Lung (tissue), 16 donors: ENCODE data around the gene TM9SF2. TPM values are rescaled to one million over a fixed set of nuclear protein-coding genes. Genes with fewer than 3 reads are reported as not detected.
"Not testable (repeated sequence)": the region's sequence is repeated elsewhere in the genome, so short reads cannot be mapped to it uniquely, and the experiment has no call there.

ENCODE experiments used
- ATAC-seq: fragments of 200-7000 bp; cut with Tn5 transposase; one replicate; pipeline ENCODE4 v1.9.1; 2020; ENCODE audit warnings: moderate number of reproducible peaks; ENCODE audit not compliant: insufficient read depth, low FRiP score
- DNase-seq, 3 donors: peaks; one replicate each; pipeline ENCODE4 v3.0.0-alpha.2; 2013 to 2017
- H3K27ac ChIP-seq, 2 donors: one replicate each; pipeline ENCODE4 v1.5.1; 2013; ENCODE audit warnings: mild to moderate bottlenecking in 2 of 2, moderate library complexity in 2 of 2, control low read depth in 1 of 2, inconsistent platforms in 1 of 2, low read depth in 1 of 2, low read length in 1 of 2
- H3K27me3 ChIP-seq, 3 donors: one replicate each; pipeline ENCODE4 v1.5.1; 2013; ENCODE audit warnings: low read length in 2 of 3; ENCODE audit not compliant: control insufficient read depth in 3 of 3, insufficient read depth in 3 of 3
- H3K36me3 ChIP-seq, 4 donors: one replicate each; pipeline ENCODE4 v1.5.1; 2013; ENCODE audit warnings: low read length in 4 of 4, mild to moderate bottlenecking in 1 of 4, moderate library complexity in 1 of 4; ENCODE audit not compliant: control insufficient read depth in 4 of 4, insufficient read depth in 4 of 4
- H3K4me1 ChIP-seq, 5 donors: one replicate each; pipeline ENCODE4 v1.5.1; 2013; ENCODE audit warnings: low read length in 5 of 5, mild to moderate bottlenecking in 2 of 5, moderate library complexity in 1 of 5; ENCODE audit not compliant: control insufficient read depth in 5 of 5, insufficient read depth in 5 of 5
- H3K4me3 ChIP-seq: one replicate; pipeline ENCODE4 v1.5.1; 2013; ENCODE audit warnings: mild to moderate bottlenecking, control low read depth, moderate library complexity
- H3K9ac ChIP-seq, 2 donors: one replicate each; pipeline ENCODE4 v1.5.1; 2013; ENCODE audit warnings: low read length in 2 of 2, control low read depth in 1 of 2; ENCODE audit not compliant: insufficient read depth in 1 of 2
- H3K9me3 ChIP-seq, 4 donors: one replicate each; pipeline ENCODE4 v1.5.1; 2013; ENCODE audit warnings: low read length in 3 of 4, mild to moderate bottlenecking in 1 of 4, moderate library complexity in 1 of 4; ENCODE audit not compliant: control insufficient read depth in 4 of 4, insufficient read depth in 3 of 4
- WGBS, 2 donors: extraction: QIAGEN DNeasy Blood & Tissue Kit; methylation state at CpG; one replicate each; pipeline ENCODE4 v1.1.7; 2013; 5-methylcytosine and 5-hydroxymethylcytosine counted together
- long read RNA-seq, 5 donors: transcript quantifications; one replicate each; lab custom pipeline, GENCODE V29; 2026
- polyA plus RNA-seq, 2 donors: library from polyadenylated mRNA; stranded (reverse); fragments of 200-250 nt; gene quantifications; one replicate each; pipeline ENCODE4 v1.2.1, GENCODE V29; 2013
- total RNA-seq, 2 donors: library from RNA; depleted of rRNA in 1 of 2; stranded (reverse); fragments of >200 nt in 1 of 2; gene quantifications; one replicate each; pipeline ENCODE4 v1.2.1, GENCODE V29; 2014 to 2021
- TF ChIP-seq, protein P1 (sequence below): IDR thresholded peaks from 2 replicates; pipeline ENCODE4 v1.5.1; 2012; ENCODE audit warnings: mild to moderate bottlenecking; ENCODE audit errors: control extremely low read depth, extremely low read depth
- donor health status: control.
- donor health status: control.
- donor health status: Bipolar disorder and iron deficiency.
- donor health status: healthy.
- donor health status: DM: yes; HTN: yes; CAD: no.

The TM9SF2 gene
- total RNA-seq (100 to 1,000 TPM; 119 to 164 TPM), polyA plus RNA-seq (100 to 1,000 TPM in 1 of 2 donors, 10 to 100 TPM in 1; 54.4 to 102 TPM)
- long read RNA-seq, donor 1, transcript TM9SF2-201 (17 exons, 3,430 nt): major isoform, 65 of 91 reads
- long read RNA-seq, donor 1, partial matches to known transcripts: 26 of 91 reads
- long read RNA-seq, donor 1, other reads (novel, unspliced or antisense): 0 of 91 reads
- long read RNA-seq, donor 2, transcript TM9SF2-201 (17 exons, 3,430 nt): major isoform, 8 of 18 reads
- long read RNA-seq, donor 2, partial matches to known transcripts: 10 of 18 reads
- long read RNA-seq, donor 2, other reads (novel, unspliced or antisense): 0 of 18 reads
- long read RNA-seq, donor 3, transcript TM9SF2-201 (17 exons, 3,430 nt): major isoform, 22 of 30 reads
- long read RNA-seq, donor 3, partial matches to known transcripts: 6 of 30 reads
- long read RNA-seq, donor 3, other reads (novel, unspliced or antisense): 0 of 30 reads
- long read RNA-seq, donor 4, transcript TM9SF2-201 (17 exons, 3,430 nt): major isoform, 6 of 29 reads
- long read RNA-seq, donor 4, partial matches to known transcripts: 22 of 29 reads
- long read RNA-seq, donor 4, other reads (novel, unspliced or antisense): 0 of 29 reads
- long read RNA-seq, donor 5, transcript TM9SF2-201 (17 exons, 3,430 nt): major isoform, 52 of 62 reads
- long read RNA-seq, donor 5, partial matches to known transcripts: 10 of 62 reads
- long read RNA-seq, donor 5, other reads (novel, unspliced or antisense): 0 of 62 reads

GRCh38 chr13:99501184-99501847, at the start of gene TM9SF2:
TM9SF2 (plus strand) TSS chr13:99501472; CDS start chr13:99501607, 135 bp downstream.
- Histone ChIP-seq H3K36me3 (no peaks in the 10 kb centered on the region), H3K4me1 (peaks cover 9 to 28% (median 10%) of the 10 kb centered on the region in 5 donors), H3K4me3 (peak within 1 kb of the TSS; percentile 92), H3K27ac (peak within 1 kb of the TSS; percentile 82 to 90), H3K27me3 (no peaks in the 10 kb centered on the region), H3K9me3 (no peaks in the 10 kb centered on the region), H3K9ac (peak within 1 kb of the TSS; percentile 70 to 90)
- peak; percentile 86 for ATAC-seq
- TF ChIP-seq, protein P1, sequence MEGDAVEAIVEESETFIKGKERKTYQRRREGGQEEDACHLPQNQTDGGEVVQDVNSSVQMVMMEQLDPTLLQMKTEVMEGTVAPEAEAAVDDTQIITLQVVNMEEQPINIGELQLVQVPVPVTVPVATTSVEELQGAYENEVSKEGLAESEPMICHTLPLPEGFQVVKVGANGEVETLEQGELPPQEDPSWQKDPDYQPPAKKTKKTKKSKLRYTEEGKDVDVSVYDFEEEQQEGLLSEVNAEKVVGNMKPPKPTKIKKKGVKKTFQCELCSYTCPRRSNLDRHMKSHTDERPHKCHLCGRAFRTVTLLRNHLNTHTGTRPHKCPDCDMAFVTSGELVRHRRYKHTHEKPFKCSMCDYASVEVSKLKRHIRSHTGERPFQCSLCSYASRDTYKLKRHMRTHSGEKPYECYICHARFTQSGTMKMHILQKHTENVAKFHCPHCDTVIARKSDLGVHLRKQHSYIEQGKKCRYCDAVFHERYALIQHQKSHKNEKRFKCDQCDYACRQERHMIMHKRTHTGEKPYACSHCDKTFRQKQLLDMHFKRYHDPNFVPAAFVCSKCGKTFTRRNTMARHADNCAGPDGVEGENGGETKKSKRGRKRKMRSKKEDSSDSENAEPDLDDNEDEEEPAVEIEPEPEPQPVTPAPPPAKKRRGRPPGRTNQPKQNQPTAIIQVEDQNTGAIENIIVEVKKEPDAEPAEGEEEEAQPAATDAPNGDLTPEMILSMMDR: no peak
- WGBS, 2 donors: 0% methylated on average over 55 of the region's 55 CpGs
- peak; percentile 98 to 99 (median 99) for DNase-seq

- WGBS, 2 donors: 91 to 93% methylated on average over 9 of the region's 9 CpGs
- DNase-seq: no peak
- TF ChIP-seq, protein P1: no peak
Measured at GRCh38 chr13:99454518-99455183, 46.6 kb upstream of the TM9SF2 start.

DNA sequence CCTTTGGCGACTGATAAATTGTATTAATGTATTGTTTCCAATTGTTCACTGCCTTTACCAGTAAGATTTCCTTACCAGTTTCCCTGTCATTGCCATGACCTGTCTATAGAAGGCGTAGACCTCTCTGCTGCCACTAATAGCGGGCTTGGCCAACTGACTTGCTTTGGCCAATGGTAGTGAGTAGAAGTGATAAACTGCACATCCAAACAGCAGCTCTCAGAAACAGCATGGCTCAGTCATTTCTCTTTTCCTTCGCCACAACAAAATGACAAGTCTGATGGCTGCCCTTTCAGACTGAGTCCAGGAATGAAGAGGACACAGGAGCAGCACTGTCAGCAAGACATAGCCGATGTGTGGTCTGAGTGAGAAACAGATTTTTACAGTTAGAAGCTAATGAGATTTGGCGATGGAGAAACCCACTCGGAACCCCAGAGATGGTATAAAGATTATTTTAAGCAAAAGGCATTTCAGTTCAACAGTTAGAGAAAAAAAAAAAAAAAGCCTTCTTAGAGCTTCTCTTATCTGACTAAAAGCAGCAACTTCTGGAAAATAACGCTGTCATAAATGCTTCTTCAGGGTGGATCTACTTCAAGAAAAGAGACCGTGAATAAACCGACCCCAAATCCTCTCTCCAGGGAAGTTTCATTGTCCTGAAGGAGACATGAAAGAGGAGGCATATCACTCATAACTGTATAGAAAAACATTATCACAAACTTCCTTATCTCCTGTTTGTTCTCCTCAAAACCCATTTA, 42.0 kb upstream of the TM9SF2 start:
- TF ChIP-seq, protein P1: no peak
- DNase-seq: no peak
- Histone ChIP-seq H3K9ac (no peak overlapping the region), H3K36me3 (no peaks in the 10 kb centered on the region), H3K27me3 (no peaks in the 10 kb centered on the region), H3K27ac (no peak overlapping the region), H3K4me1 (no peaks in the 10 kb centered on the region), H3K9me3 (peaks cover 0 to 3% (median 2%) of the 10 kb centered on the region in 4 donors), H3K4me3 (no peak overlapping the region)
- WGBS, 2 donors: 87 to 91% methylated on average over 10 of the region's 10 CpGs
- ATAC-seq: no peak

More at GRCh38 chr13:99454518-99455183, 46.6 kb upstream of the TM9SF2 start:
- Histone ChIP-seq H3K9me3 (peaks cover 0 to 3% (median 2%) of the 10 kb centered on the region in 4 donors), H3K4me3 (no peak overlapping the region), H3K36me3 (no peaks in the 10 kb centered on the region), H3K27me3 (no peaks in the 10 kb centered on the region), H3K4me1 (no peaks in the 10 kb centered on the region), H3K9ac (no peak overlapping the region), H3K27ac (no peak overlapping the region)
- no peak for ATAC-seq

DNA sequence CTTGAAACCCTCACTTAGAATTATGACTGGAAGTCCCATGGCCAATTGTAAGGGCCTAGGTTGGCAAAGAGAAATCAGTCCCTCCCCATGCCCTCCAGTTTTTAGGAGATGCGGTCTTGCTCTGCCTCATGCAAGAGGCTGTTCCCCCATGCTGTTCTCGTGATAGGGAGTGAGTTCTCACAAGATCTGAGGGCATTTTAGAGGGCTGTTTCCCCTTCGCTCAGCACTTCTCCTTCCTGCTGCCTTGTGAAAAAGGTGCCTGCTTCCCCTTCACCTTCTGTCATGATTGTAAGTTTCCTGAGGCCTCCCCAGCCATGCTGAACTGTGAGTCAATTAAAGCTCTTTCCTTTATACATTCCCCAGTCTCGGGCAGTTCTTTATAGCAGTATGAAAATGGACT, 40.5 kb upstream of the TM9SF2 start:
- 29 to 74% methylated on average over 4 of the region's 4 CpGs for WGBS, 2 donors
- not testable (repeated sequence) for H3K27me3 ChIP-seq, H3K36me3 ChIP-seq, H3K4me1 ChIP-seq, H3K9ac ChIP-seq, H3K9me3 ChIP-seq, H3K4me3 ChIP-seq, ATAC-seq, DNase-seq, H3K27ac ChIP-seq
